LNCAP (cell line): ENCODE results near the gene DGKB.

ENCODE experiments used
- CTCF ChIP-seq: fragments of 450-650 bp; IDR thresholded peaks from 2 replicates; pipeline ENCODE4 v1.5.1; 2017; ENCODE audit warnings: mild to moderate bottlenecking

DGKB gene

GRCh38 chr7:14380881-14381280 is 521.7 kb downstream of the DGKB start:
- TF ChIP-seq CTCF = no peak

- TF ChIP-seq CTCF = no peak
Measured at GRCh38 chr7:14377646-14378266, 524.8 kb downstream of the DGKB start.

- no peak for TF ChIP-seq CTCF
Measured at GRCh38 chr7:14376711-14377110, 525.8 kb downstream of the DGKB start.

GRCh38 chr7:14375998-14376397 is 526.6 kb downstream of the DGKB start:
- TF ChIP-seq CTCF = no peak

- no peak for TF ChIP-seq CTCF
Measured at GRCh38 chr7:14374336-14374735, 528.2 kb downstream of the DGKB start.

- TF ChIP-seq CTCF = no peak
Measured at GRCh38 chr7:14368285-14368684, 534.3 kb downstream of the DGKB start.

GRCh38 chr7:14351167-14351566 is 551.4 kb downstream of the DGKB start:
- no peak for TF ChIP-seq CTCF

- no peak for TF ChIP-seq CTCF
Measured at GRCh38 chr7:14341200-14341775, 561.3 kb downstream of the DGKB start.
